MM.1S (cell line): Measurements from ENCODE around the gene SIAE.

Experiments
- EZH2 ChIP-seq: fragments of 300-600 bp; sonication (generic); optimal IDR thresholded peaks from 2 replicates; pipeline ENCODE3; 2017; ENCODE audit warnings: low read depth, mild to moderate bottlenecking, antibody characterized with exemption, low read length, mixed read lengths
- EZH2phosphoT487 ChIP-seq: fragments of 300-600 bp; sonication (generic); IDR thresholded peaks from 2 replicates; pipeline ENCODE4 v1.6.1; 2018; ENCODE audit warnings: antibody characterized with exemption, low read length
- TF ChIP-seq, protein P1 (sequence below): fragments of 300-600 bp; sonication (generic); IDR thresholded peaks from 2 replicates; pipeline ENCODE4 v1.5.1; 2016; ENCODE audit warnings: antibody characterized with exemption, low read length, mixed read lengths

DNA sequence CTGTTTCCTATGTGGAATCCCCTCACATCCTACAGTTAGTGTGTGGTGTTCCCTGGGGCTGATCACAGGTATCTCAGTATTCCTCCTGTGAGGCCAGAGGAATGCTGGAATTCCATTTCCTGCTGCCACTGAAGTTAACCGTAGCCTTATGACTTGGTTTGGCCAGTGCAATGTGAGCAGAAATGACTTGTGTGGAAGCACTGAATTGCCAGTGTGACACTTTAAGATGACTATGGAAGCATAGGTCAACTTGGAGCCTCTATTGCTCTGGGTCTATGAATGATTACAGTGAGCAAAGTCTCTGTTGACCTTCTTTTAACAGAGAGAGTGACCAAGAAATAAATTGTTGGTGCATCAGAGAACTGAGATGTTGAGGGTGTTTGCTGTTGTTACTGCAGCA, 34.4 kb downstream of the SIAE start:
- TF ChIP-seq, protein P1, sequence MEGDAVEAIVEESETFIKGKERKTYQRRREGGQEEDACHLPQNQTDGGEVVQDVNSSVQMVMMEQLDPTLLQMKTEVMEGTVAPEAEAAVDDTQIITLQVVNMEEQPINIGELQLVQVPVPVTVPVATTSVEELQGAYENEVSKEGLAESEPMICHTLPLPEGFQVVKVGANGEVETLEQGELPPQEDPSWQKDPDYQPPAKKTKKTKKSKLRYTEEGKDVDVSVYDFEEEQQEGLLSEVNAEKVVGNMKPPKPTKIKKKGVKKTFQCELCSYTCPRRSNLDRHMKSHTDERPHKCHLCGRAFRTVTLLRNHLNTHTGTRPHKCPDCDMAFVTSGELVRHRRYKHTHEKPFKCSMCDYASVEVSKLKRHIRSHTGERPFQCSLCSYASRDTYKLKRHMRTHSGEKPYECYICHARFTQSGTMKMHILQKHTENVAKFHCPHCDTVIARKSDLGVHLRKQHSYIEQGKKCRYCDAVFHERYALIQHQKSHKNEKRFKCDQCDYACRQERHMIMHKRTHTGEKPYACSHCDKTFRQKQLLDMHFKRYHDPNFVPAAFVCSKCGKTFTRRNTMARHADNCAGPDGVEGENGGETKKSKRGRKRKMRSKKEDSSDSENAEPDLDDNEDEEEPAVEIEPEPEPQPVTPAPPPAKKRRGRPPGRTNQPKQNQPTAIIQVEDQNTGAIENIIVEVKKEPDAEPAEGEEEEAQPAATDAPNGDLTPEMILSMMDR = no peak
- TF ChIP-seq EZH2phosphoT487 = no peak
- no peak for TF ChIP-seq EZH2
